ENCODE data around the gene SPNS2. TPM values are rescaled to one million over a fixed set of nuclear protein-coding genes. Genes with fewer than 3 reads are reported as not detected.

SPNS2 gene
- total and polyA plus RNA-seq, 4 donors, result 17.7 to 67.3 (median 41.5) TPM

GRCh38 chr17:4469552-4469951, 29.1 kb upstream of the SPNS2 start:
- Histone ChIP-seq H3K36me3 (ENCODE audit: control insufficient read depth, insufficient read depth, low read length) (no peaks in the 10 kb centered on the region), H3K9me3 (ENCODE audit: control insufficient read depth, insufficient read depth, low read length) (no peaks in the 10 kb centered on the region), H3K4me1 (ENCODE audit: control insufficient read depth, insufficient read depth, low read length) (no peaks in the 10 kb centered on the region), H3K27me3 (ENCODE audit: control insufficient read depth, insufficient read depth, low read length) (no peaks in the 10 kb centered on the region), H3K4me3 (ENCODE audit: low read depth, low read length) (no peak overlapping the region), H3K27ac (ENCODE audit: low read depth, low read length) (no peak overlapping the region)
- no peak for DNase-seq (ENCODE audit: low read depth in 4 of 6, low spot score in 6 of 6)
- 73% methylated on average over 2 of the region's 12 CpGs for WGBS (ENCODE audit: insufficient coverage)

- Histone ChIP-seq H3K36me3 (ENCODE audit: control insufficient read depth, insufficient read depth, low read length) (no peaks in the 10 kb centered on the region), H3K27me3 (ENCODE audit: control insufficient read depth, insufficient read depth, low read length) (no peaks in the 10 kb centered on the region), H3K9me3 (ENCODE audit: control insufficient read depth, insufficient read depth, low read length) (no peaks in the 10 kb centered on the region), H3K4me3 (ENCODE audit: low read depth, low read length) (no peak overlapping the region), H3K4me1 (ENCODE audit: control insufficient read depth, insufficient read depth, low read length) (no peaks in the 10 kb centered on the region), H3K27ac (ENCODE audit: low read depth, low read length) (no peak overlapping the region)
- 0% methylated on average over 1 of the region's 3 CpGs for WGBS (ENCODE audit: insufficient coverage)
- no peak for DNase-seq (ENCODE audit: low read depth in 4 of 6, low spot score in 6 of 6)
These were observed 26.4 kb upstream of the SPNS2 start for GRCh38 chr17:4472286-4472685.

GRCh38 chr17:4474093-4474492, 24.6 kb upstream of the SPNS2 start:
- Histone ChIP-seq H3K27ac (ENCODE audit: low read depth, low read length) (no peak overlapping the region), H3K4me3 (ENCODE audit: low read depth, low read length) (no peak overlapping the region), H3K4me1 (ENCODE audit: control insufficient read depth, insufficient read depth, low read length) (no peaks in the 10 kb centered on the region), H3K27me3 (ENCODE audit: control insufficient read depth, insufficient read depth, low read length) (no peaks in the 10 kb centered on the region), H3K9me3 (ENCODE audit: control insufficient read depth, insufficient read depth, low read length) (no peaks in the 10 kb centered on the region), H3K36me3 (ENCODE audit: control insufficient read depth, insufficient read depth, low read length) (no peaks in the 10 kb centered on the region)
- WGBS (ENCODE audit: insufficient coverage), result 65% methylated on average over 12 of the region's 13 CpGs
- peak in 1 of 6 donors; percentile 34 for DNase-seq (ENCODE audit: low read depth in 4 of 6, low spot score in 6 of 6)

- H3K27ac ChIP-seq (ENCODE audit: low read depth, low read length), result no peak overlapping the region
- H3K4me1 ChIP-seq (ENCODE audit: control insufficient read depth, insufficient read depth, low read length), result peaks cover under 1% of the 10 kb centered on the region
- DNase-seq (ENCODE audit: low read depth in 4 of 6, low spot score in 6 of 6), result no peak
- no peaks in the 10 kb centered on the region for H3K27me3 ChIP-seq (ENCODE audit: control insufficient read depth, insufficient read depth, low read length)
- no peaks in the 10 kb centered on the region for H3K9me3 ChIP-seq (ENCODE audit: control insufficient read depth, insufficient read depth, low read length)
- H3K4me3 ChIP-seq (ENCODE audit: low read depth, low read length), result no peak overlapping the region
- H3K36me3 ChIP-seq (ENCODE audit: control insufficient read depth, insufficient read depth, low read length), result no peaks in the 10 kb centered on the region
- WGBS (ENCODE audit: insufficient coverage), result 83% methylated on average over 9 of the region's 9 CpGs
These were observed 23.7 kb upstream of the SPNS2 start for GRCh38 chr17:4475001-4475400.

GRCh38 chr17:4475463-4475862, 23.2 kb upstream of the SPNS2 start:
- Histone ChIP-seq H3K4me1 (ENCODE audit: control insufficient read depth, insufficient read depth, low read length) (peaks cover 5% of the 10 kb centered on the region), H3K9me3 (ENCODE audit: control insufficient read depth, insufficient read depth, low read length) (no peaks in the 10 kb centered on the region), H3K36me3 (ENCODE audit: control insufficient read depth, insufficient read depth, low read length) (no peaks in the 10 kb centered on the region), H3K4me3 (ENCODE audit: low read depth, low read length) (no peak overlapping the region), H3K27me3 (ENCODE audit: control insufficient read depth, insufficient read depth, low read length) (no peaks in the 10 kb centered on the region), H3K27ac (ENCODE audit: low read depth, low read length) (no peak overlapping the region)
- no peak for DNase-seq (ENCODE audit: low read depth in 4 of 6, low spot score in 6 of 6)
- 79% methylated on average over 7 of the region's 7 CpGs for WGBS (ENCODE audit: insufficient coverage)

GRCh38 chr17:4476017-4476416, 22.7 kb upstream of the SPNS2 start:
- H3K27me3 ChIP-seq (ENCODE audit: control insufficient read depth, insufficient read depth, low read length), result no peaks in the 10 kb centered on the region
- H3K4me3 ChIP-seq (ENCODE audit: low read depth, low read length), result no peak overlapping the region
- peaks cover 11% of the 10 kb centered on the region for H3K4me1 ChIP-seq (ENCODE audit: control insufficient read depth, insufficient read depth, low read length)
- no peaks in the 10 kb centered on the region for H3K9me3 ChIP-seq (ENCODE audit: control insufficient read depth, insufficient read depth, low read length)
- no peak overlapping the region for H3K27ac ChIP-seq (ENCODE audit: low read depth, low read length)
- 81% methylated on average over 12 of the region's 14 CpGs for WGBS (ENCODE audit: insufficient coverage)
- no peaks in the 10 kb centered on the region for H3K36me3 ChIP-seq (ENCODE audit: control insufficient read depth, insufficient read depth, low read length)
- no peak for DNase-seq (ENCODE audit: low read depth in 4 of 6, low spot score in 6 of 6)

GRCh38 chr17:4476511-4477070, 22.1 kb upstream of the SPNS2 start:
- Histone ChIP-seq H3K36me3 (ENCODE audit: control insufficient read depth, insufficient read depth, low read length) (no peaks in the 10 kb centered on the region), H3K9me3 (ENCODE audit: control insufficient read depth, insufficient read depth, low read length) (no peaks in the 10 kb centered on the region), H3K27me3 (ENCODE audit: control insufficient read depth, insufficient read depth, low read length) (no peaks in the 10 kb centered on the region), H3K4me3 (ENCODE audit: low read depth, low read length) (no peak overlapping the region), H3K4me1 (ENCODE audit: control insufficient read depth, insufficient read depth, low read length) (peaks cover 16% of the 10 kb centered on the region), H3K27ac (ENCODE audit: low read depth, low read length) (no peak overlapping the region)
- no peak for DNase-seq (ENCODE audit: low read depth in 4 of 6, low spot score in 6 of 6)
- 88% methylated on average over 19 of the region's 19 CpGs for WGBS (ENCODE audit: insufficient coverage)

GRCh38 chr17:4477255-4477791, 21.4 kb upstream of the SPNS2 start:
- Histone ChIP-seq H3K4me3 (ENCODE audit: low read depth, low read length) (no peak overlapping the region), H3K9me3 (ENCODE audit: control insufficient read depth, insufficient read depth, low read length) (no peaks in the 10 kb centered on the region), H3K27ac (ENCODE audit: low read depth, low read length) (no peak overlapping the region), H3K4me1 (ENCODE audit: control insufficient read depth, insufficient read depth, low read length) (peaks cover 16% of the 10 kb centered on the region), H3K27me3 (ENCODE audit: control insufficient read depth, insufficient read depth, low read length) (no peaks in the 10 kb centered on the region), H3K36me3 (ENCODE audit: control insufficient read depth, insufficient read depth, low read length) (no peaks in the 10 kb centered on the region)
- 56% methylated on average over 9 of the region's 10 CpGs for WGBS (ENCODE audit: insufficient coverage)
- no peak for DNase-seq (ENCODE audit: low read depth in 4 of 6, low spot score in 6 of 6)

GRCh38 chr17:4478318-4478830, 20.3 kb upstream of the SPNS2 start:
- H3K4me1 ChIP-seq (ENCODE audit: control insufficient read depth, insufficient read depth, low read length), result peaks cover 16% of the 10 kb centered on the region
- no peak overlapping the region for H3K4me3 ChIP-seq (ENCODE audit: low read depth, low read length)
- 86% methylated on average over 11 of the region's 11 CpGs for WGBS (ENCODE audit: insufficient coverage)
- H3K27ac ChIP-seq (ENCODE audit: low read depth, low read length), result no peak overlapping the region
- no peaks in the 10 kb centered on the region for H3K27me3 ChIP-seq (ENCODE audit: control insufficient read depth, insufficient read depth, low read length)
- DNase-seq (ENCODE audit: low read depth in 4 of 6, low spot score in 6 of 6), result no peak
- no peaks in the 10 kb centered on the region for H3K9me3 ChIP-seq (ENCODE audit: control insufficient read depth, insufficient read depth, low read length)
- H3K36me3 ChIP-seq (ENCODE audit: control insufficient read depth, insufficient read depth, low read length), result no peaks in the 10 kb centered on the region

GRCh38 chr17:4479340-4479981, 19.2 kb upstream of the SPNS2 start:
- WGBS (ENCODE audit: insufficient coverage), result 72% methylated on average over 7 of the region's 8 CpGs
- Histone ChIP-seq H3K9me3 (ENCODE audit: control insufficient read depth, insufficient read depth, low read length) (no peaks in the 10 kb centered on the region), H3K36me3 (ENCODE audit: control insufficient read depth, insufficient read depth, low read length) (no peaks in the 10 kb centered on the region), H3K27me3 (ENCODE audit: control insufficient read depth, insufficient read depth, low read length) (no peaks in the 10 kb centered on the region), H3K4me3 (ENCODE audit: low read depth, low read length) (no peak overlapping the region), H3K27ac (ENCODE audit: low read depth, low read length) (no peak overlapping the region), H3K4me1 (ENCODE audit: control insufficient read depth, insufficient read depth, low read length) (peaks cover 16% of the 10 kb centered on the region)
- no peak for DNase-seq (ENCODE audit: low read depth in 4 of 6, low spot score in 6 of 6)
